Panc1 (cell line): ENCODE data around the gene IRX3. TPM values are rescaled to one million over a fixed set of nuclear protein-coding genes. Genes with fewer than 3 reads are reported as not detected.

ENCODE experiments used
- ATAC-seq: fragments of 200-7000 bp; cut with Tn5 transposase; 2 replicates; pipeline ENCODE4 v1.9.1; 2020; ENCODE audit warnings: mild to moderate bottlenecking, moderate library complexity
- BruUV-seq: library from RNA; stranded (reverse); fragments of 400-500 nt; replicated peaks from 2 replicates; lab custom pipeline; 2021; lab: Mats Ljungman, UMichigan
- CTCF ChIA-PET: fragments of 300-600 bp; sonication (Branson Sonifier 250); formaldehyde crosslinking; loops from one replicate; lab custom pipeline; 2022; ENCODE audit warnings: antibody characterized with exemption; lab: Charles Lee
- POLR2A ChIA-PET: fragments of 300-600 bp; sonication (Branson Sonifier 250); formaldehyde crosslinking; loops from one replicate; lab custom pipeline; 2022; ENCODE audit warnings: antibody characterized with exemption; lab: Charles Lee
- DNase-seq: peaks from one replicate; pipeline ENCODE4 v3.0.0-alpha.2; 2010; ENCODE audit warnings: low read depth, low spot score
- H3K27ac ChIP-seq: 2 replicates; pipeline ENCODE4 v1.5.1; 2011; ENCODE audit warnings: mild to moderate bottlenecking, low read length, inconsistent platforms
- H3K27me3 ChIP-seq: fragments of 200-500 bp; sonication (Bioruptor generic); 2 replicates; pipeline ENCODE4 v1.6.0; 2014; ENCODE audit warnings: low read length, inconsistent platforms; ENCODE audit not compliant: control insufficient read depth, insufficient read depth
- H3K36me3 ChIP-seq: fragments of 200-500 bp; sonication (Bioruptor generic); 2 replicates; pipeline ENCODE4 v1.5.1; 2014; ENCODE audit warnings: inconsistent platforms, mild to moderate bottlenecking, low read length, moderate library complexity; ENCODE audit not compliant: control insufficient read depth, insufficient read depth
- H3K4me1 ChIP-seq: 2 replicates; pipeline ENCODE4 v1.5.1; 2011; ENCODE audit warnings: inconsistent platforms, mild to moderate bottlenecking, low read length, moderate library complexity; ENCODE audit not compliant: control insufficient read depth, insufficient read depth
- H3K4me3 ChIP-seq, 2 experiments: 2 replicates each; pipeline ENCODE4 v1.5.1; 2011 to 2012; ENCODE audit warnings: low read depth in 2 of 2, low read length in 2 of 2, mild to moderate bottlenecking in 2 of 2, inconsistent platforms in 1 of 2, moderate library complexity in 1 of 2
- H3K9me3 ChIP-seq: fragments of 200-500 bp; sonication (Bioruptor generic); 2 replicates; pipeline ENCODE4 v1.5.1; 2014; ENCODE audit warnings: low read depth, mild to moderate bottlenecking, inconsistent platforms, low read length, moderate library complexity; ENCODE audit not compliant: control insufficient read depth, insufficient read depth
- CTCF ChIP-seq: fragments of 450-650 bp; IDR thresholded peaks from 2 replicates; pipeline ENCODE4 v1.5.1; 2017; ENCODE audit warnings: mild to moderate bottlenecking
- POLR2AphosphoS5 ChIP-seq: IDR thresholded peaks from 2 replicates; pipeline ENCODE4 v1.6.1; 2012; ENCODE audit warnings: mild to moderate bottlenecking, low read depth, low read length, moderate library complexity
- REST ChIP-seq, 2 experiments: IDR thresholded peaks; 2 replicates each; pipeline ENCODE4 v1.6.1; 2011 to 2012; ENCODE audit warnings: low read depth in 2 of 2, control low read depth in 1 of 2, low read length in 1 of 2, mild to moderate bottlenecking in 1 of 2, moderate library complexity in 1 of 2; ENCODE audit not compliant: insufficient read depth in 1 of 2
- SIN3A ChIP-seq: IDR thresholded peaks from 2 replicates; pipeline ENCODE4 v1.6.1; 2012; ENCODE audit warnings: low read depth, mild to moderate bottlenecking, low read length, moderate library complexity, borderline replicate concordance; ENCODE audit not compliant: insufficient read depth
- TCF7L2 ChIP-seq: IDR thresholded peaks from 2 replicates; pipeline ENCODE4 v1.6.1; 2011; ENCODE audit warnings: mild to moderate bottlenecking, low read depth, low read length, inconsistent platforms
- in situ Hi-C: cut with HindIII; loops from 2 replicates; pipeline ENCODE4 v1.10.0; 2016; ENCODE audit warnings: low sequenced_read_pairs, low pct_unique_long_range_greater_than_20kb
- intact Hi-C: fragments of 100-400 bp; cut with micrococcal nuclease; formaldehyde crosslinking; loops from one replicate; pipeline ENCODE4 v1.10.0; 2022; ENCODE audit not compliant: unreplicated experiment
- total RNA-seq: library from RNA; stranded (reverse); gene quantifications from one replicate; pipeline ENCODE4 v1.2.1, GENCODE V29; 2021; ENCODE audit not compliant: unreplicated experiment

IRX3 gene
- total RNA-seq, 1 experiment from 2014 or later, result 7.0 TPM

- in situ Hi-C loops, result no loop called here
These were observed 13.0 kb downstream of the IRX3 start for GRCh38 chr16:54273566-54273965.

GRCh38 chr16:54270711-54271110 is 15.9 kb downstream of the IRX3 start:
- ATAC-seq, result no peak
- Histone ChIP-seq H3K9me3 (no peaks in the 10 kb centered on the region), H3K27me3 (no peaks in the 10 kb centered on the region), H3K4me3 (no peak overlapping the region), H3K27ac (no peak overlapping the region), H3K4me1 (no peaks in the 10 kb centered on the region), H3K36me3 (no peaks in the 10 kb centered on the region)
- in situ Hi-C loops, result no loop called here
- CTCF ChIA-PET, result no interaction called here
- intact Hi-C loops, result loop anchor here (10.0 kb wide), 1 partner anchor 326 kb away; no protein-coding TSS in a partner anchor
- POLR2A ChIA-PET, result no interaction called here
- no peak for DNase-seq
- no TSS peak for BruUV-seq
- no peak for TF ChIP-seq TCF7L2
- TF ChIP-seq POLR2AphosphoS5, result no peak
- no peak for TF ChIP-seq REST (IDR thresholded peaks at IDR 0.05; ENCODE audit: insufficient read depth in 1 of 2, low read depth in 2 of 2, low read length in 1 of 2)
- TF ChIP-seq SIN3A, result no peak
- no peak for TF ChIP-seq CTCF

More at GRCh38 chr16:54273566-54273965, 13.0 kb downstream of the IRX3 start:
- Histone ChIP-seq H3K27ac (no peak overlapping the region), H3K9me3 (no peaks in the 10 kb centered on the region), H3K4me1 (no peaks in the 10 kb centered on the region), H3K27me3 (no peaks in the 10 kb centered on the region), H3K4me3 (no peak overlapping the region), H3K36me3 (no peaks in the 10 kb centered on the region)
- DNase-seq, result no peak
- no peak for ATAC-seq
- BruUV-seq, result no TSS peak
- intact Hi-C loops, result loop anchor here (10.0 kb wide), 1 partner anchor 329 kb away; no protein-coding TSS in a partner anchor
- TF ChIP-seq REST (IDR thresholded peaks at IDR 0.05; ENCODE audit: insufficient read depth in 1 of 2, low read depth in 2 of 2, low read length in 1 of 2) (no peak), SIN3A (no peak), POLR2AphosphoS5 (no peak), CTCF (no peak), TCF7L2 (no peak)
- CTCF ChIA-PET, result no interaction called here
- POLR2A ChIA-PET, result no interaction called here
